Peyer's patch (tissue), 4 donors: ENCODE measurements around the gene NDUFV1.

Source experiments
- POLR2A ChIP-seq, 2 donors: fragments of 450-650 bp; IDR thresholded peaks; one replicate each; pipeline ENCODE4 v1.5.1; 2017; ENCODE audit warnings: antibody characterized with exemption in 2 of 2, mild to moderate bottlenecking in 2 of 2, moderate library complexity in 2 of 2
- TF ChIP-seq, protein P1 (sequence below), 6 experiments: fragments of 450-650 bp in 4 of 6; fragments of 200-600 bp in 2 of 6; sonication (generic) in 1 of 6; IDR thresholded peaks; one replicate each; pipeline ENCODE4 v1.5.1; 2017 to 2019; ENCODE audit warnings: antibody characterized with exemption in 6 of 6, mild to moderate bottlenecking in 3 of 6, moderate library complexity in 1 of 6

GRCh38 chr11:67615728-67616430, 9.1 kb downstream of the NDUFV1 start:
- TF ChIP-seq, protein P1, sequence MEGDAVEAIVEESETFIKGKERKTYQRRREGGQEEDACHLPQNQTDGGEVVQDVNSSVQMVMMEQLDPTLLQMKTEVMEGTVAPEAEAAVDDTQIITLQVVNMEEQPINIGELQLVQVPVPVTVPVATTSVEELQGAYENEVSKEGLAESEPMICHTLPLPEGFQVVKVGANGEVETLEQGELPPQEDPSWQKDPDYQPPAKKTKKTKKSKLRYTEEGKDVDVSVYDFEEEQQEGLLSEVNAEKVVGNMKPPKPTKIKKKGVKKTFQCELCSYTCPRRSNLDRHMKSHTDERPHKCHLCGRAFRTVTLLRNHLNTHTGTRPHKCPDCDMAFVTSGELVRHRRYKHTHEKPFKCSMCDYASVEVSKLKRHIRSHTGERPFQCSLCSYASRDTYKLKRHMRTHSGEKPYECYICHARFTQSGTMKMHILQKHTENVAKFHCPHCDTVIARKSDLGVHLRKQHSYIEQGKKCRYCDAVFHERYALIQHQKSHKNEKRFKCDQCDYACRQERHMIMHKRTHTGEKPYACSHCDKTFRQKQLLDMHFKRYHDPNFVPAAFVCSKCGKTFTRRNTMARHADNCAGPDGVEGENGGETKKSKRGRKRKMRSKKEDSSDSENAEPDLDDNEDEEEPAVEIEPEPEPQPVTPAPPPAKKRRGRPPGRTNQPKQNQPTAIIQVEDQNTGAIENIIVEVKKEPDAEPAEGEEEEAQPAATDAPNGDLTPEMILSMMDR (IDR thresholded peaks at IDR 0.05), result no peak
- no peak for TF ChIP-seq POLR2A (IDR thresholded peaks at IDR 0.05)
